ENCODE results near the gene MYO6. TPM values are rescaled to one million over a fixed set of nuclear protein-coding genes. Genes with fewer than 3 reads are reported as not detected.

MYO6 gene
- total RNA-seq, 1 donor from 2014 or later, result 0.44 TPM

DNA sequence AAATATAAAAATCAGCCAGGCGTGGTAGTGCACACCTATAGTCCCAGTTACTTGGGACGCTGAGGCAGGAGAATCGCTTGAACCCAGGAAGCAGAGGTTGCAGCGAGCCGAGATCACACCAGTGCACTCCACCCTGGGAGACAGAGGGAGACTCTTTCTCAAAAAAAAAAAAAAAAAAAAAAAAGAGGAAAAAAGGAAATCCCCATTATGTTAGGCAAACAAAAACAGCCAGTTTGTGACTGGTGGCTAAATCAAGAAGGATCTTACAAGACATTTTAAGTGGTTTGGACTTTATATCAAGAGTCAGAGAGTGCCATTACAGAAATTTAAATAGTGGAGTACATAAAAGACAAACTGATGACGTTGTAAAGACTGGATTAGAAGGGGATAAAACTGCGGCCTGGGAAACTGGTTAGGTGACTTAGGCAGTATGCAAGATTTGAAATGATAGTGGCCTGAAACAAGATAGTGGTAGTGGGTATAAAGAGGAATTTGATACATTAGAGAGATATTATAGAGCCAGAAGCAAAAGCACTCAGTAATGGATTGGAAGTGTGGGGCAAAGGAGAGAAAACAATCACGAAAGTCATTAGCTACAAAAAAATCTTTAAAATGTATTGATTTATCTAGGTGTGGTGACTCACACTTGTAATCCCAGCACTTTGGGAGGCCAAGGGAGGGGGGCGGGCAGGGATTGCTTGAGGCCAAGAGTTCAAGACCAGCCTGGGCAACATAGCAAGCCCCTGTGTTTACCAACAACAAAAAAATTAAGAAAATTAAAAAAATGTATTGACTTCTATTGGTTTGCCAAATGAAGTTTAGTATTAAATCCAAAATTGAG lies 1.7 kb upstream of the MYO6 start:
- Mint-ChIP-seq H3K4me3 (peak overlapping the region; percentile 17), H3K9me3 (no peaks in the 10 kb centered on the region), H3K27ac (no peak overlapping the region), H3K36me3 (ENCODE audit: low read depth) (peaks cover 2% of the 10 kb centered on the region), H3K4me1 (peaks cover 20% of the 10 kb centered on the region), H3K27me3 (peaks cover 37% of the 10 kb centered on the region)
- no peak for ATAC-seq (ENCODE audit: low read depth)
- CTCF ChIA-PET, result no interaction called here
- no peak for DNase-seq
- TF ChIP-seq, protein P1, sequence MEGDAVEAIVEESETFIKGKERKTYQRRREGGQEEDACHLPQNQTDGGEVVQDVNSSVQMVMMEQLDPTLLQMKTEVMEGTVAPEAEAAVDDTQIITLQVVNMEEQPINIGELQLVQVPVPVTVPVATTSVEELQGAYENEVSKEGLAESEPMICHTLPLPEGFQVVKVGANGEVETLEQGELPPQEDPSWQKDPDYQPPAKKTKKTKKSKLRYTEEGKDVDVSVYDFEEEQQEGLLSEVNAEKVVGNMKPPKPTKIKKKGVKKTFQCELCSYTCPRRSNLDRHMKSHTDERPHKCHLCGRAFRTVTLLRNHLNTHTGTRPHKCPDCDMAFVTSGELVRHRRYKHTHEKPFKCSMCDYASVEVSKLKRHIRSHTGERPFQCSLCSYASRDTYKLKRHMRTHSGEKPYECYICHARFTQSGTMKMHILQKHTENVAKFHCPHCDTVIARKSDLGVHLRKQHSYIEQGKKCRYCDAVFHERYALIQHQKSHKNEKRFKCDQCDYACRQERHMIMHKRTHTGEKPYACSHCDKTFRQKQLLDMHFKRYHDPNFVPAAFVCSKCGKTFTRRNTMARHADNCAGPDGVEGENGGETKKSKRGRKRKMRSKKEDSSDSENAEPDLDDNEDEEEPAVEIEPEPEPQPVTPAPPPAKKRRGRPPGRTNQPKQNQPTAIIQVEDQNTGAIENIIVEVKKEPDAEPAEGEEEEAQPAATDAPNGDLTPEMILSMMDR (IDR thresholded peaks at IDR 0.05), result no peak
- POLR2A ChIA-PET, result no interaction called here
- intact Hi-C loops (cut with micrococcal nuclease), result loop anchor here (5.0 kb wide), 1 partner anchor 465 kb away; the partner anchor contains the start of gene TMEM30A

DNA sequence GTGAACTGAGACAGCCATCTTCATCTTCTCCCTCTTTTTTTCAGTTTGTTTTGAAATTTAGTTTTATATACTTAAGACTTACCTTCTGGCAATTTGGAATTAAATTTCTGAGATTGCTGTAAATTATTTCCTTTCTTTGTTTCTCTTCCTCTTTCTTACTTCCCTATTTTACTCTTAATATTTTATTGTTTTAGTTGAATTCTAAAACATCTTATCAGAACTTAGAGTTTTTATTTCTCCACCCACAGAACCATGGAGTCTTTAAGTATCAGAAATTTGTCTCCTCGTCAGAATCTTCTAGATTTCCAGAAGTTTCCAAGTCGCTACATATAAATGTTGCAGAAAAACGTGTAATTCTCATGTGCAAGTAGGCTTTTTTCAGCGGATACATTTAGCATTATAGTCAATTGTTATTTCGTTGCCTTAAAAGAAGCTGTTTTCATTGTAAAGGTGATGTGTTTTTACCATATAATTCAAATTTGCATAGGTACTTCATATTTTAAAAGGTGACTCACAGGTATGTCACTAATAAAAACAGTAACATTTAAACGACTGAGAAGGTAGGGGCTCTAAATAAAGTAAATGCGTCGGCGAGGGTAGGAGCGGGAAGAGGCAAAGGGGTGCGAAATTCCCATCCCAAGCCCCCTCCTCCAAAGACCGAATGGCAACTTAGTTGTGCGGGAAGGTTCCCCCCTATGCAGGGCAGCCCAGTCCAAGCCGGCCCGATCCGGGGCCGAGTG lies 866 bp upstream of the MYO6 start:
- peaks cover 42% of the 10 kb centered on the region for H3K27me3 Mint-ChIP-seq
- no peak overlapping the region for H3K27ac Mint-ChIP-seq
- H3K9me3 Mint-ChIP-seq, result no peaks in the 10 kb centered on the region
- DNase-seq (no peak), ATAC-seq (ENCODE audit: low read depth) (no peak)
- H3K36me3 Mint-ChIP-seq (ENCODE audit: low read depth), result peaks cover 2% of the 10 kb centered on the region
- TF ChIP-seq, protein P1 (IDR thresholded peaks at IDR 0.05), result no peak
- CTCF ChIA-PET, result no interaction called here
- intact Hi-C loops (cut with micrococcal nuclease), result loop anchor here (2.0 to 5.0 kb wide), 2 partner anchors 147 to 466 kb away; partner anchors contain the start of genes SENP6 and TMEM30A
- POLR2A ChIA-PET, result no interaction called here
- peaks cover 20% of the 10 kb centered on the region for H3K4me1 Mint-ChIP-seq
- H3K4me3 Mint-ChIP-seq, result peak overlapping the region; percentile 85

DNA sequence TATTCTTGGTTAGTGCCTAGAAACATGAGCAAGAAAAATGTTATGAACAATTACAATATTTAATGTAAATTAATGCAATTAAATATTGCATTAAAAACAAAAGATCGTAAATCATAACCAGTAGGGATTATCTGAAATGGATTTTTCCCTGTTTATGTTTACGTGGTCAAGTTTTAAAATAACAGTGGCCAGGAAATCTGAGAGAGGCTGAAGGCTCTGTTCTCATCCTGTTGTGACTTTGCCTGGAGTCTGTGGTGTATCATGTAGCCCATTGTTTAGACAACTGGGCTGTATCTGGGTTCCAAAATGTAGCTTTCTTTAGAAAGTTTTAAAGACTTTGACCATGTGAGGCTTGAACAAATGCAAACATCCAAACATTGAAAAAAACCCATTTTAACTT lies 2.4 kb downstream of the MYO6 start:
- ChIA-PET POLR2A (no interaction called here), CTCF (no interaction called here)
- no peak overlapping the region for H3K27ac Mint-ChIP-seq
- TF ChIP-seq, protein P1 (IDR thresholded peaks at IDR 0.05), result no peak
- no peaks in the 10 kb centered on the region for H3K9me3 Mint-ChIP-seq
- intact Hi-C loops (cut with micrococcal nuclease), result no loop called here
- H3K4me1 Mint-ChIP-seq, result peaks cover 20% of the 10 kb centered on the region
- DNase-seq (no peak), ATAC-seq (ENCODE audit: low read depth) (no peak)
- no peak overlapping the region for H3K4me3 Mint-ChIP-seq
- peaks cover 2% of the 10 kb centered on the region for H3K36me3 Mint-ChIP-seq (ENCODE audit: low read depth)
- peaks cover 40% of the 10 kb centered on the region for H3K27me3 Mint-ChIP-seq

DNA sequence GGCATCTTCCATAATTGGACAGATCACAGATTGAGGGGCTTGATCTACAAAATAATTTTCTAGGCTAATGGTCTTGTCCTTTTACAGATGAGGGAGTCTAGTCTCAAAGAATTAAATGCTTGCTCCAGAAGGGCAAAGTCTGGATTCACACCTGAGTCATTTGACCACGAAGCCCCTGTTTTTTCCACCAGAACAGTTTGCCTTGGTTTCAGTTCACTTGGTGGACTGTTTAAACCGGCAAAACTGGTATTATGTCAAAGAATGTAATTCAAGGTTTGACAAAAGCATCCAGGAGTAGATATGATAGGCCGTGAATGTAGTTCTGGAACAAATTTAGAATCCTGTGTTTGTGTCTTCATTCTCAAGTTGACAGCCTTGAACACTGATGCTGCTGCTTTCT lies 3.3 kb downstream of the MYO6 start:
- Mint-ChIP-seq H3K27ac (no peak overlapping the region), H3K36me3 (ENCODE audit: low read depth) (peaks cover 2% of the 10 kb centered on the region), H3K9me3 (no peaks in the 10 kb centered on the region), H3K27me3 (peaks cover 41% of the 10 kb centered on the region), H3K4me1 (peaks cover 19% of the 10 kb centered on the region), H3K4me3 (no peak overlapping the region)
- ATAC-seq (ENCODE audit: low read depth) (no peak), DNase-seq (no peak)
- TF ChIP-seq, protein P1 (IDR thresholded peaks at IDR 0.05), result no peak
- ChIA-PET CTCF (no interaction called here), POLR2A (no interaction called here)
- intact Hi-C loops (cut with micrococcal nuclease), result no loop called here

DNA sequence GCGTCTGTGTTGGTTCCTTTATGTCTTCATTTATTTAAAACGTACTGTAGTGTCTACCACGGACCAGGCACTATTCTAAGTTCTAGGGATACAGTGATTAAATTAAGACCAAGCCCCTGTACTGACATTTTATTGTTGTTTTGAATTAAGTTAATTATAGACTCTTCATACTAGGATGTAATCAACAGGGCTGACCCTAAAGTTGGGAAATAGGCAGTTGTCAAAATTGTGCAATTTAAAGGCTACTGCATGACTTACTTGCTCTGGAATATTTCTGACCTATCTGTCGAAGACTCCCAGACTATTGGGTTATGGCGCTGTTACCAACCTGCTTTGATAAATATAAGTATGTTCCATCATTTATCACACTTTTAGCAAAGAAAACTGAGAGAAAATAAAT lies 6.7 kb downstream of the MYO6 start:
- POLR2A ChIA-PET, result no interaction called here
- no peaks in the 10 kb centered on the region for H3K36me3 Mint-ChIP-seq (ENCODE audit: low read depth)

More for the DNA sequence above, 6.7 kb downstream of the MYO6 start:
- Mint-ChIP-seq H3K4me3 (no peak overlapping the region), H3K27me3 (peaks cover 52% of the 10 kb centered on the region), H3K9me3 (no peaks in the 10 kb centered on the region), H3K27ac (no peak overlapping the region), H3K4me1 (no peaks in the 10 kb centered on the region)
- CTCF ChIA-PET, result no interaction called here
- TF ChIP-seq, protein P1 (IDR thresholded peaks at IDR 0.05), result no peak
- intact Hi-C loops (cut with micrococcal nuclease), result no loop called here
- DNase-seq (no peak), ATAC-seq (ENCODE audit: low read depth) (no peak)

Data from activated B cell treated with CpG ODN at 0.5 μM for 24 hours (primary cell).